Stomach (tissue), 9 donors: ENCODE data around the gene VAT1. TPM values are rescaled to one million over a fixed set of nuclear protein-coding genes. Genes with fewer than 3 reads are reported as not detected.
"Not testable (repeated sequence)": the region's sequence is repeated elsewhere in the genome, so short reads cannot be mapped to it uniquely, and the experiment has no call there.

Experiments
- DNase-seq, 2 donors: peaks; one replicate each; pipeline versions ENCODE4 v3.0.0 to v3.0.0-alpha.2; 2013 to 2019
- H3K27ac ChIP-seq, 5 donors: fragments of 200-600 bp in 4 of 5; sonication (generic) in 4 of 5; one replicate each; pipeline ENCODE4 v1.5.1; 2013 to 2019; ENCODE audit warnings: mild to moderate bottlenecking in 1 of 5, moderate library complexity in 1 of 5
- H3K27me3 ChIP-seq, 3 donors: fragments of 200-600 bp; sonication (generic); one replicate each; pipeline ENCODE4 v1.5.1; 2017 to 2019; ENCODE audit warnings: mixed run types in 1 of 3
- H3K36me3 ChIP-seq, 4 donors: fragments of 200-600 bp; sonication (generic); 1 replicate in 3 of 4; 2 replicates in 1 of 4; pipeline ENCODE4 v1.5.1; 2016 to 2019
- H3K4me1 ChIP-seq, 4 donors: fragments of 200-600 bp; sonication (generic); one replicate each; pipeline ENCODE4 v1.5.1; 2016 to 2019
- H3K4me3 ChIP-seq, 4 donors: fragments of 200-600 bp; sonication (generic) in 3 of 4; one replicate each; pipeline ENCODE4 v1.5.1; 2016 to 2019; ENCODE audit warnings: mild to moderate bottlenecking in 1 of 4
- H3K9me3 ChIP-seq, 4 donors: fragments of 200-600 bp; sonication (generic); one replicate each; pipeline ENCODE4 v1.5.1; 2016 to 2019
- CTCF ChIP-seq, 7 experiments: fragments of 450-650 bp in 4 of 7; fragments of 200-600 bp in 3 of 7; sonication (generic) in 3 of 7; IDR thresholded peaks; one replicate each; pipeline ENCODE4 v1.5.1; 2016 to 2019; ENCODE audit warnings: antibody characterized with exemption in 7 of 7, control low read depth in 2 of 7, mild to moderate bottlenecking in 1 of 7
- EP300 ChIP-seq: sonication (generic); formaldehyde crosslinking; IDR thresholded peaks from one replicate; pipeline ENCODE4 v1.6.1; 2017; ENCODE audit warnings: antibody characterized with exemption
- POLR2A ChIP-seq, 4 donors: fragments of 450-650 bp; IDR thresholded peaks; one replicate each; pipeline ENCODE4 v1.6.1; 2016; ENCODE audit warnings: antibody characterized with exemption in 4 of 4, control low read depth in 2 of 4, mild to moderate bottlenecking in 1 of 4, moderate library complexity in 1 of 4
- POLR2AphosphoS5 ChIP-seq, 3 donors: sonication (generic); formaldehyde crosslinking; IDR thresholded peaks; one replicate each; pipeline ENCODE4 v1.6.1; 2016; ENCODE audit warnings: antibody characterized with exemption in 3 of 3
- WGBS, 5 donors: extraction: QIAGEN DNeasy Blood & Tissue Kit in 3 of 5; methylation state at CpG; one replicate each; pipeline versions ENCODE4 v1.1.5 to v1.1.7; 2013 to 2018; 5-methylcytosine and 5-hydroxymethylcytosine counted together
- intact Hi-C: fragments of 100-400 bp; cut with DNase I; formaldehyde crosslinking; loops from one replicate; pipeline ENCODE4 v1.15.1; 2023; ENCODE audit warnings: low total_unique reads
- polyA plus RNA-seq, 3 donors: library from polyadenylated mRNA; stranded (reverse); fragments of 200-250 nt; gene quantifications; one replicate each; pipeline ENCODE4 v1.2.3, GENCODE V29; 2013
- total RNA-seq, 5 donors: library from RNA; depleted of rRNA; stranded (reverse); fragments of >200 nt; gene quantifications; one replicate each; pipeline versions ENCODE4 v1.1.0 to v1.2.3, GENCODE V29; 2014 to 2016
- donor health status: healthy with polysubstance abuse.
- donor health status: Bipolar disorder and iron deficiency.
- donor health status: healthy.

VAT1 gene
- total and polyA plus RNA-seq, 8 donors: 8.2 to 73.6 (median 56.6) TPM

GRCh38 chr17:43068570-43069367 is 46.6 kb upstream of the VAT1 start:
- intact Hi-C loops: no loop called here
- Histone ChIP-seq H3K4me1 (no peaks in the 10 kb centered on the region), H3K27me3 (no peaks in the 10 kb centered on the region), H3K4me3 (no peak overlapping the region), H3K36me3 (peaks cover 0 to 15% (median under 1%) of the 10 kb centered on the region in 4 donors), H3K9me3 (no peaks in the 10 kb centered on the region), H3K27ac (no peak overlapping the region)
- TF ChIP-seq EP300: no peak
- no peak for TF ChIP-seq POLR2A (IDR thresholded peaks at IDR 0.05)
- TF ChIP-seq CTCF (IDR thresholded peaks at IDR 0.05): no peak
- no peak for TF ChIP-seq POLR2AphosphoS5 (IDR thresholded peaks at IDR 0.05)
- WGBS, 5 donors: 91 to 96% (median 94%) methylated on average over 6 of the region's 6 CpGs
- no peak for DNase-seq

- no peak for DNase-seq
- Histone ChIP-seq H3K4me3 (no peak overlapping the region), H3K27me3 (no peaks in the 10 kb centered on the region), H3K9me3 (no peaks in the 10 kb centered on the region), H3K36me3 (no peaks in the 10 kb centered on the region), H3K27ac (no peak overlapping the region), H3K4me1 (no peaks in the 10 kb centered on the region)
- no peak for TF ChIP-seq POLR2A (IDR thresholded peaks at IDR 0.05)
- no peak for TF ChIP-seq EP300
- TF ChIP-seq POLR2AphosphoS5 (IDR thresholded peaks at IDR 0.05): no peak
- TF ChIP-seq CTCF (IDR thresholded peaks at IDR 0.05): no peak
- intact Hi-C loops: no loop called here
- 79 to 88% (median 84%) methylated on average over 10 of the region's 10 CpGs for WGBS, 5 donors
These were observed 40.9 kb upstream of the VAT1 start for GRCh38 chr17:43062984-43063638.

- 90 to 100% (median 96%) methylated on average over 7 of the region's 7 CpGs for WGBS, 5 donors
- Histone ChIP-seq H3K27me3 (no peaks in the 10 kb centered on the region), H3K9me3 (no peaks in the 10 kb centered on the region), H3K27ac (no peak overlapping the region), H3K4me3 (no peak overlapping the region), H3K36me3 (peaks cover 0 to 34% (median 17%) of the 10 kb centered on the region in 4 donors), H3K4me1 (no peaks in the 10 kb centered on the region)
- no peak for DNase-seq
- TF ChIP-seq POLR2A (IDR thresholded peaks at IDR 0.05) (no peak), POLR2AphosphoS5 (IDR thresholded peaks at IDR 0.05) (no peak), EP300 (no peak), CTCF (IDR thresholded peaks at IDR 0.05) (no peak)
- intact Hi-C loops: no loop called here
These were observed 33.9 kb upstream of the VAT1 start for GRCh38 chr17:43056051-43056450.

- H3K27ac ChIP-seq, H3K9me3 ChIP-seq, H3K4me1 ChIP-seq, DNase-seq, intact Hi-C loops, H3K27me3 ChIP-seq, H3K4me3 ChIP-seq: not testable (repeated sequence)
- peaks cover 0 to 55% (median 25%) of the 10 kb centered on the region in 4 donors for H3K36me3 ChIP-seq
- 95 to 98% (median 96%) methylated on average over 7 of the region's 7 CpGs for WGBS, 5 donors
These were observed 30.8 kb upstream of the VAT1 start for GRCh38 chr17:43053008-43053407.

- Histone ChIP-seq H3K27me3 (no peaks in the 10 kb centered on the region), H3K4me1 (no peaks in the 10 kb centered on the region), H3K4me3 (no peak overlapping the region), H3K36me3 (peaks cover 0 to 58% (median 23%) of the 10 kb centered on the region in 4 donors), H3K9me3 (no peaks in the 10 kb centered on the region), H3K27ac (no peak overlapping the region)
- no peak for DNase-seq
- TF ChIP-seq POLR2A (IDR thresholded peaks at IDR 0.05) (no peak), POLR2AphosphoS5 (IDR thresholded peaks at IDR 0.05) (no peak), CTCF (IDR thresholded peaks at IDR 0.05) (no peak), EP300 (no peak)
- WGBS, 5 donors: 93 to 100% (median 96%) methylated on average over 1 of the region's 1 CpG
- intact Hi-C loops: no loop called here
These were observed 29.8 kb upstream of the VAT1 start for GRCh38 chr17:43051969-43052368.
